CD4-positive, CD25-positive, alpha-beta regulatory T cell (primary cell): ENCODE measurements around the gene SHISAL1. TPM values are rescaled to one million over a fixed set of nuclear protein-coding genes. Genes with fewer than 3 reads are reported as not detected.

Source experiments
- ATAC-seq, 2 donors: fragments of 150-1000 bp; cut with Tn5 transposase; one replicate each; pipeline ENCODE4 v1.10.0; 2021; ENCODE audit warnings: low read depth in 2 of 2, moderate number of reproducible peaks in 2 of 2, moderate library complexity in 1 of 2
- DNase-seq, 3 donors: peaks; one replicate each; pipeline versions ENCODE4 v3.0.0 to v3.0.0-alpha.2; 2012 to 2022; ENCODE audit warnings: mixed read lengths in 1 of 3
- H3K27ac ChIP-seq: one replicate; pipeline ENCODE4 v1.7.0; 2013; ENCODE audit warnings: mild to moderate bottlenecking, low read length; ENCODE audit not compliant: insufficient read depth, poor library complexity, severe bottlenecking
- H3K27me3 ChIP-seq: one replicate; pipeline ENCODE4 v1.7.0; 2013; ENCODE audit warnings: low read length; ENCODE audit not compliant: control insufficient read depth, insufficient read depth
- H3K36me3 ChIP-seq: one replicate; pipeline ENCODE4 v1.7.0; 2013; ENCODE audit warnings: mild to moderate bottlenecking, low read length, moderate library complexity; ENCODE audit not compliant: control insufficient read depth, insufficient read depth
- H3K4me1 ChIP-seq: 2 replicates; pipeline ENCODE4 v1.7.0; 2013; ENCODE audit warnings: mild to moderate bottlenecking, low read length; ENCODE audit not compliant: insufficient read depth, control insufficient read depth, poor library complexity, severe bottlenecking
- H3K4me3 ChIP-seq: one replicate; pipeline ENCODE4 v1.7.0; 2013; ENCODE audit warnings: low read depth, mild to moderate bottlenecking, low read length, moderate library complexity
- H3K9me3 ChIP-seq, 2 experiments: 1 replicate in 1 of 2; 2 replicates in 1 of 2; pipeline ENCODE4 v1.7.0; 2013; ENCODE audit warnings: low read length in 2 of 2, mild to moderate bottlenecking in 1 of 2, moderate library complexity in 1 of 2; ENCODE audit not compliant: control insufficient read depth in 2 of 2
- H3K27ac Mint-ChIP-seq, 3 donors: one replicate each; pipeline ENCODE4 v1.8.0; 2020 to 2022; ENCODE audit warnings: mild to moderate bottlenecking in 3 of 3, mixed read lengths in 3 of 3, moderate library complexity in 2 of 3
- H3K27me3 Mint-ChIP-seq: one replicate; pipeline ENCODE4 v1.8.0; 2022; ENCODE audit warnings: mild to moderate bottlenecking, mixed read lengths
- H3K36me3 Mint-ChIP-seq: one replicate; pipeline ENCODE4 v1.8.0; 2020; ENCODE audit warnings: mixed read lengths
- H3K4me1 Mint-ChIP-seq, 4 donors: one replicate each; pipeline ENCODE4 v1.8.0; 2020 to 2022; ENCODE audit warnings: mixed read lengths in 4 of 4, mild to moderate bottlenecking in 1 of 4
- H3K4me3 Mint-ChIP-seq, 4 donors: one replicate each; pipeline ENCODE4 v1.8.0; 2020 to 2022; ENCODE audit warnings: mild to moderate bottlenecking in 4 of 4, mixed read lengths in 4 of 4, moderate library complexity in 3 of 4
- H3K9me3 Mint-ChIP-seq, 7 donors: one replicate each; pipeline ENCODE4 v1.8.0; 2020 to 2022; ENCODE audit warnings: mixed read lengths in 7 of 7, mild to moderate bottlenecking in 3 of 7, moderate library complexity in 2 of 7
- polyA plus RNA-seq, 4 donors: library from polyadenylated mRNA; unstranded; fragments of 300-500 nt; fragmentation: Illumina TruSeq; gene quantifications; one replicate each; pipeline ENCODE4 v1.2.3, GENCODE V29; 2021
- total RNA-seq: library from RNA; stranded (reverse); gene quantifications from one replicate; pipeline ENCODE4 v1.2.3, GENCODE V29; 2022

SHISAL1 gene
- not detected for total RNA-seq
- not detected for polyA plus RNA-seq

- no peak within 1 kb of the TSS for H3K4me3 Mint-ChIP-seq
- no peak within 1 kb of the TSS for H3K27ac Mint-ChIP-seq
Observed at GRCh38 chr22:44312766-44313165, at the start of gene SHISAL1. SHISAL1 (minus strand) TSS chr22:44312951; CDS start chr22:44300945, 12,006 bp downstream.

GRCh38 chr22:44361391-44362126 lies 48.8 kb upstream of the SHISAL1 start:
- H3K9me3 ChIP-seq: no peaks in the 10 kb centered on the region
- Mint-ChIP-seq H3K27me3 (peaks cover 15% of the 10 kb centered on the region), H3K36me3 (no peaks in the 10 kb centered on the region), H3K9me3 (peaks cover 0 to 2% (median 0%) of the 10 kb centered on the region in 7 donors), H3K4me3 (no peak overlapping the region), H3K27ac (peak overlapping the region in 1 of 3 donors; percentile 20), H3K4me1 (no peaks in the 10 kb centered on the region)
- DNase-seq: no peak
- no peaks in the 10 kb centered on the region for H3K4me1 ChIP-seq
- H3K27me3 ChIP-seq: no peaks in the 10 kb centered on the region
- no peak overlapping the region for H3K4me3 ChIP-seq
- no peak for ATAC-seq
- H3K27ac ChIP-seq: no peak overlapping the region
- no peaks in the 10 kb centered on the region for H3K36me3 ChIP-seq

More at GRCh38 chr22:44312766-44313165, at the start of gene SHISAL1:
- H3K9me3 Mint-ChIP-seq: no peaks in the 10 kb centered on the region
- H3K27me3 Mint-ChIP-seq: peaks cover 4% of the 10 kb centered on the region
- H3K4me3 ChIP-seq: no peak within 1 kb of the TSS
- no peaks in the 10 kb centered on the region for H3K36me3 ChIP-seq
- H3K4me1 Mint-ChIP-seq: peaks cover 0 to 9% (median 0%) of the 10 kb centered on the region in 4 donors
- no peaks in the 10 kb centered on the region for H3K9me3 ChIP-seq
- DNase-seq (no peak), ATAC-seq (no peak)
- H3K4me1 ChIP-seq: peaks cover 3% of the 10 kb centered on the region
- no peaks in the 10 kb centered on the region for H3K36me3 Mint-ChIP-seq
- no peaks in the 10 kb centered on the region for H3K27me3 ChIP-seq
- H3K27ac ChIP-seq: no peak within 1 kb of the TSS

- peaks cover 0 to 2% (median 0%) of the 10 kb centered on the region in 7 donors for H3K9me3 Mint-ChIP-seq
- no peak for DNase-seq
- H3K27ac Mint-ChIP-seq: no peak overlapping the region
- Histone ChIP-seq H3K27me3 (no peaks in the 10 kb centered on the region), H3K36me3 (no peaks in the 10 kb centered on the region), H3K9me3 (no peaks in the 10 kb centered on the region), H3K27ac (no peak overlapping the region), H3K4me3 (no peak overlapping the region), H3K4me1 (no peaks in the 10 kb centered on the region)
- no peaks in the 10 kb centered on the region for H3K36me3 Mint-ChIP-seq
- no peak for ATAC-seq
- H3K27me3 Mint-ChIP-seq: peaks cover 16% of the 10 kb centered on the region
- H3K4me1 Mint-ChIP-seq: no peaks in the 10 kb centered on the region
- no peak overlapping the region for H3K4me3 Mint-ChIP-seq
Observed at GRCh38 chr22:44360668-44361381, 48.1 kb upstream of the SHISAL1 start.

GRCh38 chr22:44360306-44360667 lies 47.5 kb upstream of the SHISAL1 start:
- Histone ChIP-seq H3K4me1 (no peaks in the 10 kb centered on the region), H3K9me3 (no peaks in the 10 kb centered on the region), H3K36me3 (no peaks in the 10 kb centered on the region), H3K27ac (no peak overlapping the region), H3K4me3 (no peak overlapping the region), H3K27me3 (no peaks in the 10 kb centered on the region)
- Mint-ChIP-seq H3K27me3 (peaks cover 18% of the 10 kb centered on the region), H3K4me3 (no peak overlapping the region), H3K9me3 (peaks cover 0 to 2% (median 0%) of the 10 kb centered on the region in 7 donors), H3K27ac (no peak overlapping the region), H3K4me1 (no peaks in the 10 kb centered on the region), H3K36me3 (no peaks in the 10 kb centered on the region)
- DNase-seq: no peak
- no peak for ATAC-seq

GRCh38 chr22:44359496-44360110 lies 46.9 kb upstream of the SHISAL1 start:
- ATAC-seq (no peak), DNase-seq (no peak)
- Histone ChIP-seq H3K27me3 (no peaks in the 10 kb centered on the region), H3K36me3 (no peaks in the 10 kb centered on the region), H3K4me3 (no peak overlapping the region), H3K27ac (no peak overlapping the region), H3K9me3 (no peaks in the 10 kb centered on the region), H3K4me1 (no peaks in the 10 kb centered on the region)
- H3K4me1 Mint-ChIP-seq: no peaks in the 10 kb centered on the region
- no peak overlapping the region for H3K27ac Mint-ChIP-seq
- H3K9me3 Mint-ChIP-seq: no peaks in the 10 kb centered on the region
- H3K27me3 Mint-ChIP-seq: peaks cover 18% of the 10 kb centered on the region
- H3K4me3 Mint-ChIP-seq: no peak overlapping the region
- no peaks in the 10 kb centered on the region for H3K36me3 Mint-ChIP-seq

- Histone ChIP-seq H3K4me3 (no peak overlapping the region), H3K36me3 (no peaks in the 10 kb centered on the region), H3K4me1 (no peaks in the 10 kb centered on the region), H3K27ac (no peak overlapping the region), H3K27me3 (no peaks in the 10 kb centered on the region), H3K9me3 (no peaks in the 10 kb centered on the region)
- Mint-ChIP-seq H3K36me3 (no peaks in the 10 kb centered on the region), H3K4me3 (no peak overlapping the region), H3K27me3 (peaks cover 18% of the 10 kb centered on the region), H3K27ac (peak overlapping the region in 1 of 3 donors; percentile 18), H3K4me1 (no peaks in the 10 kb centered on the region), H3K9me3 (no peaks in the 10 kb centered on the region)
- ATAC-seq (no peak), DNase-seq (no peak)
Observed at GRCh38 chr22:44358709-44359440, 46.1 kb upstream of the SHISAL1 start.

GRCh38 chr22:44357966-44358465 lies 45.3 kb upstream of the SHISAL1 start:
- ATAC-seq: no peak
- Mint-ChIP-seq H3K4me1 (no peaks in the 10 kb centered on the region), H3K27ac (peak overlapping the region in 1 of 3 donors; percentile 18), H3K9me3 (no peaks in the 10 kb centered on the region), H3K36me3 (no peaks in the 10 kb centered on the region), H3K27me3 (peaks cover 23% of the 10 kb centered on the region), H3K4me3 (no peak overlapping the region)
- H3K27ac ChIP-seq: no peak overlapping the region
- H3K27me3 ChIP-seq: no peaks in the 10 kb centered on the region
- no peaks in the 10 kb centered on the region for H3K4me1 ChIP-seq
- no peaks in the 10 kb centered on the region for H3K9me3 ChIP-seq
- H3K36me3 ChIP-seq: no peaks in the 10 kb centered on the region
- DNase-seq: no peak
- H3K4me3 ChIP-seq: no peak overlapping the region
